ENCODE data around the gene GPRC5B. TPM values are rescaled to one million over a fixed set of nuclear protein-coding genes. Genes with fewer than 3 reads are reported as not detected.

GPRC5B gene
- total RNA-seq, 1 experiment from 2014 or later: 62.0 TPM

DNA sequence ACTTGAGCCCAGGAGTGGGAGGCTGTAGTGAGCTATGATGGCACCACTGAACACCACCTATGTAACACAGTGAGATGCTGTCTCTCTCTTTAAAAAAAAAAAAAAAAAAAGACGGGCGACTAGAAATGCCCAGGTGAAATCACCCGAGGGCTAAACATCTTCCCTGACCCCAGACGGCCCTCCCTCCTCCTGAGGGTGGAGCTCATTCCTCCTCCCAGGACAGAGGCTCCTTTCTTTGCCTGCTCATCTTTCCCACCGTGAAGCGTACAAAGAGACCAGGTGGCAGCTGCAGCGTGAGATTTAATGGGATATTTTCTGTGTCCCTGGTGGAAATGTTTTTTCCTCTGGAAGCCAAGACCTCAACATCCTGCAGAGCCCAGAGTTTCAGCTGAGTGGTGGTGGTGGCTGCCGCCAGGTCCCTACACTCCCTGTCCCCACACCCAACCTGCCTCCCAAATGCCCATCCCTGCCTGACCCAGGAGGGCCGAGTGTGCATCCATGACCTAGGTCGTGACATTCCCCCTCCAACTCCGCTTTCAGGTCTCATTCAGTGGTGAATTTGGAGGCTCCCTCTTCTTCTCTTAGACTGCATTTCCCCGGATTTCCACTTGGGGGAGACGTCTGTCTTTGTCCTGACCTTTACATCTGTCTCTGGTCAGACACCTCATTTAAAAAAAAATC, 14.4 kb upstream of the GPRC5B start:
- no peak for TF ChIP-seq EZH2 (IDR thresholded peaks at IDR 0.05; ENCODE audit: low read depth)
- TF ChIP-seq, protein P1, sequence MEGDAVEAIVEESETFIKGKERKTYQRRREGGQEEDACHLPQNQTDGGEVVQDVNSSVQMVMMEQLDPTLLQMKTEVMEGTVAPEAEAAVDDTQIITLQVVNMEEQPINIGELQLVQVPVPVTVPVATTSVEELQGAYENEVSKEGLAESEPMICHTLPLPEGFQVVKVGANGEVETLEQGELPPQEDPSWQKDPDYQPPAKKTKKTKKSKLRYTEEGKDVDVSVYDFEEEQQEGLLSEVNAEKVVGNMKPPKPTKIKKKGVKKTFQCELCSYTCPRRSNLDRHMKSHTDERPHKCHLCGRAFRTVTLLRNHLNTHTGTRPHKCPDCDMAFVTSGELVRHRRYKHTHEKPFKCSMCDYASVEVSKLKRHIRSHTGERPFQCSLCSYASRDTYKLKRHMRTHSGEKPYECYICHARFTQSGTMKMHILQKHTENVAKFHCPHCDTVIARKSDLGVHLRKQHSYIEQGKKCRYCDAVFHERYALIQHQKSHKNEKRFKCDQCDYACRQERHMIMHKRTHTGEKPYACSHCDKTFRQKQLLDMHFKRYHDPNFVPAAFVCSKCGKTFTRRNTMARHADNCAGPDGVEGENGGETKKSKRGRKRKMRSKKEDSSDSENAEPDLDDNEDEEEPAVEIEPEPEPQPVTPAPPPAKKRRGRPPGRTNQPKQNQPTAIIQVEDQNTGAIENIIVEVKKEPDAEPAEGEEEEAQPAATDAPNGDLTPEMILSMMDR (conservative IDR thresholded peaks at IDR 0.05): peak; percentile 85
- Histone ChIP-seq H2AFZ (no peak overlapping the region), H3K4me1 (replicated peaks; ENCODE audit: insufficient read depth) (no peaks in the 10 kb centered on the region), H3K4me2 (peak overlapping the region; percentile 22), H3K27me3 (ENCODE audit: insufficient read depth, low read depth) (peaks cover 27% of the 10 kb centered on the region), H3K9me3 (ENCODE audit: insufficient read depth, low read depth) (no peaks in the 10 kb centered on the region), H3F3A (ENCODE audit: insufficient read depth, low read depth) (no peaks in the 10 kb centered on the region), H3K9me2 (ENCODE audit: insufficient read depth) (no peaks in the 10 kb centered on the region), H3K36me3 (ENCODE audit: low read depth) (no peaks in the 10 kb centered on the region), H4K20me1 (ENCODE audit: insufficient read depth) (no peaks in the 10 kb centered on the region), H3K79me2 (ENCODE audit: low read depth) (no peaks in the 10 kb centered on the region), H3K4me3 (no peak overlapping the region), H3K27ac (no peak overlapping the region)
- ChIA-PET POLR2A (ENCODE audit: unreplicated experiment) (no interaction called here), CTCF (interaction anchor here (0.5 to 1.2 kb wide), 2 partner anchors 9 to 300 kb away, joined by 4 to 10 read pairs; no protein-coding TSS in a partner anchor)
- DNase-seq: peak; percentile 50 to 61
- BruUV-seq (replicated peaks): no TSS peak
- intact Hi-C loops (cut with micrococcal nuclease; ENCODE audit: unreplicated experiment): loop anchor here (1.0 kb wide), 1 partner anchor 484 kb away; no protein-coding TSS in a partner anchor

DNA sequence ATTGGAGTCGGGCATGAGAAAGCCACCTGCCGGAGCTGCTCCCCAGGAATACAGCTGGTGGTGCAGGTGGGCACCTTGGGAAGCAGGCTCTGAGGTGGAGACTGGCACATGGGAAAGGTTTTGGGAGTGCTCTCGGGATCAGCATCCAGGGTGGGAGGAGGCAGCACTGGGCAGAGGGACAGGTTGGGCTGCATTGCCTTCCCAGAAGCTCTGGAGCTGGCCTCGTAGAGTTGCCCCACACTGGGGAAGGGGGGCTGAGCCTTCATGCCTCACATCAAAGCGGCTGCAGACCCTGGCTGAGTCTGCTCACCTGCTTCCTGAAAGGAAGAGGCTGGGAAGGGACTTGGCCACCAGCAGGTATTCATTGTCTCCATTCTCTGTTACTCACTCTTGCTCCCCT, 13.5 kb upstream of the GPRC5B start:
- H3K36me3 ChIP-seq (ENCODE audit: low read depth): no peaks in the 10 kb centered on the region
- ChIA-PET POLR2A (ENCODE audit: unreplicated experiment) (no interaction called here), CTCF (no interaction called here)

DNA sequence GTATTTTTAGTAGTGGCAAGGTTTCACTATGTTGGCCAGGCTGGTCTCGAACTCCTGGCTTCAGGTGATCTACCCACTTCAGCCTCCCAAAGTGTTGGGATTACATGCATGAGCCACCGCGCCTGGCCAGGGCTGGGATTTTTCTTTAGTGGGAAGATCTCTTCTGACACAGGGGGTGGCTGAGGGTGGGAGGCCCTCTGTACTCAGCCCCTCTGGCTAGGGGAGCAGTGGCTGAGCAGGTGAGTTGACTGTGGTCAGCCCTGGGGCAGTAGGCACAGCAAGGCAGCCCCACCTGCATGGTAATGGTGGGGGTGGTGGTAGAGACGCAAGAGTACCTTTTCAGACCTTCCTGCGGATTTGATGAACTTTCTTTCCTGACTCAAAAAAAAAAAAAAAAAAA, 12.3 kb upstream of the GPRC5B start:
- no peaks in the 10 kb centered on the region for H3K36me3 ChIP-seq (ENCODE audit: low read depth)
- H3K9me2 ChIP-seq (ENCODE audit: insufficient read depth): no peaks in the 10 kb centered on the region
- DNase-seq: no peak
- no peaks in the 10 kb centered on the region for H4K20me1 ChIP-seq (ENCODE audit: insufficient read depth)
- 0 out of 2 replicates have a peak, but pooled peaks cover 10% of the 10 kb centered on the region for H3K27me3 ChIP-seq (ENCODE audit: insufficient read depth, low read depth)
- no peak overlapping the region for H2AFZ ChIP-seq
- BruUV-seq (replicated peaks): no TSS peak
- no peaks in the 10 kb centered on the region for H3K4me1 ChIP-seq (replicated peaks; ENCODE audit: insufficient read depth)
- no peaks in the 10 kb centered on the region for H3K9me3 ChIP-seq (ENCODE audit: insufficient read depth, low read depth)
- TF ChIP-seq, protein P1 (conservative IDR thresholded peaks at IDR 0.05): no peak
- no peak for TF ChIP-seq EZH2 (IDR thresholded peaks at IDR 0.05; ENCODE audit: low read depth)
- no peak overlapping the region for H3K4me2 ChIP-seq
- H3K79me2 ChIP-seq (ENCODE audit: low read depth): no peaks in the 10 kb centered on the region
- intact Hi-C loops (cut with micrococcal nuclease; ENCODE audit: unreplicated experiment): no loop called here
- CTCF ChIA-PET: no interaction called here
- no peak overlapping the region for H3K4me3 ChIP-seq
- no peaks in the 10 kb centered on the region for H3F3A ChIP-seq (ENCODE audit: insufficient read depth, low read depth)
- POLR2A ChIA-PET (ENCODE audit: unreplicated experiment): no interaction called here
- no peak overlapping the region for H3K27ac ChIP-seq

More for the DNA sequence above, 13.5 kb upstream of the GPRC5B start:
- H3F3A ChIP-seq (ENCODE audit: insufficient read depth, low read depth): no peaks in the 10 kb centered on the region
- H3K27ac ChIP-seq: no peak overlapping the region
- H3K4me3 ChIP-seq: no peak overlapping the region
- H3K79me2 ChIP-seq (ENCODE audit: low read depth): no peaks in the 10 kb centered on the region
- no peak overlapping the region for H3K4me2 ChIP-seq
- peaks cover 18% of the 10 kb centered on the region; the same call in 1 of the 2 replicates for H3K27me3 ChIP-seq (ENCODE audit: insufficient read depth, low read depth)
- TF ChIP-seq EZH2 (IDR thresholded peaks at IDR 0.05; ENCODE audit: low read depth): no peak
- TF ChIP-seq, protein P1 (conservative IDR thresholded peaks at IDR 0.05): no peak
- no TSS peak for BruUV-seq (replicated peaks)
- H2AFZ ChIP-seq: no peak overlapping the region
- no peaks in the 10 kb centered on the region for H3K4me1 ChIP-seq (replicated peaks; ENCODE audit: insufficient read depth)
- DNase-seq: no peak
- no peaks in the 10 kb centered on the region for H3K9me3 ChIP-seq (ENCODE audit: insufficient read depth, low read depth)
- H4K20me1 ChIP-seq (ENCODE audit: insufficient read depth): no peaks in the 10 kb centered on the region
- intact Hi-C loops (cut with micrococcal nuclease; ENCODE audit: unreplicated experiment): no loop called here
- H3K9me2 ChIP-seq (ENCODE audit: insufficient read depth): no peaks in the 10 kb centered on the region

All from PC-9 (cell line).